Tibial artery (tissue), 4 donors: Measurements from ENCODE around the gene ZDHHC21.
"Not testable (repeated sequence)": the region's sequence is repeated elsewhere in the genome, so short reads cannot be mapped to it uniquely, and the experiment has no call there.

ENCODE experiments used
- DNase-seq, 2 donors: peaks; one replicate each; pipeline ENCODE4 v3.0.0-alpha.2; 2019
- H3K27ac ChIP-seq, 2 donors: fragments of 200-600 bp; sonication (generic) in 1 of 2; 1 replicate in 1 of 2; 2 replicates in 1 of 2; pipeline ENCODE4 v1.5.1; 2018 to 2019; ENCODE audit warnings: mild to moderate bottlenecking in 1 of 2
- H3K27me3 ChIP-seq, 2 donors: fragments of 200-600 bp; sonication (generic) in 1 of 2; one replicate each; pipeline versions ENCODE4 v1.5.1 to v1.6.0; 2016 to 2019
- H3K36me3 ChIP-seq, 3 donors: fragments of 200-600 bp; sonication (generic) in 2 of 3; one replicate each; pipeline ENCODE4 v1.5.1; 2016 to 2019; ENCODE audit warnings: mild to moderate bottlenecking in 2 of 3
- H3K4me1 ChIP-seq, 4 donors: fragments of 200-600 bp; sonication (generic) in 2 of 4; 1 replicate in 3 of 4; 2 replicates in 1 of 4; pipeline ENCODE4 v1.5.1; 2016 to 2019
- H3K4me3 ChIP-seq, 2 donors: fragments of 200-600 bp; sonication (generic) in 1 of 2; 1 replicate in 1 of 2; 2 replicates in 1 of 2; pipeline ENCODE4 v1.5.1; 2018 to 2019; ENCODE audit warnings: mild to moderate bottlenecking in 2 of 2
- H3K9me3 ChIP-seq, 3 donors: fragments of 200-600 bp; sonication (generic) in 1 of 3; one replicate each; pipeline ENCODE4 v1.5.1; 2016 to 2019
- intact Hi-C: fragments of 100-400 bp; cut with DNase I; formaldehyde crosslinking; loops from one replicate; pipeline ENCODE4 v1.15.0; 2023; ENCODE audit warnings: low total_unique reads
- TF ChIP-seq, protein P1 (sequence below), 2 experiments: fragments of 200-600 bp in 1 of 2; fragments of 450-650 bp in 1 of 2; IDR thresholded peaks; one replicate each; pipeline ENCODE4 v1.5.1; 2017 to 2019; ENCODE audit warnings: antibody characterized with exemption in 2 of 2, mild to moderate bottlenecking in 1 of 2, moderate library complexity in 1 of 2

ZDHHC21 gene

DNA sequence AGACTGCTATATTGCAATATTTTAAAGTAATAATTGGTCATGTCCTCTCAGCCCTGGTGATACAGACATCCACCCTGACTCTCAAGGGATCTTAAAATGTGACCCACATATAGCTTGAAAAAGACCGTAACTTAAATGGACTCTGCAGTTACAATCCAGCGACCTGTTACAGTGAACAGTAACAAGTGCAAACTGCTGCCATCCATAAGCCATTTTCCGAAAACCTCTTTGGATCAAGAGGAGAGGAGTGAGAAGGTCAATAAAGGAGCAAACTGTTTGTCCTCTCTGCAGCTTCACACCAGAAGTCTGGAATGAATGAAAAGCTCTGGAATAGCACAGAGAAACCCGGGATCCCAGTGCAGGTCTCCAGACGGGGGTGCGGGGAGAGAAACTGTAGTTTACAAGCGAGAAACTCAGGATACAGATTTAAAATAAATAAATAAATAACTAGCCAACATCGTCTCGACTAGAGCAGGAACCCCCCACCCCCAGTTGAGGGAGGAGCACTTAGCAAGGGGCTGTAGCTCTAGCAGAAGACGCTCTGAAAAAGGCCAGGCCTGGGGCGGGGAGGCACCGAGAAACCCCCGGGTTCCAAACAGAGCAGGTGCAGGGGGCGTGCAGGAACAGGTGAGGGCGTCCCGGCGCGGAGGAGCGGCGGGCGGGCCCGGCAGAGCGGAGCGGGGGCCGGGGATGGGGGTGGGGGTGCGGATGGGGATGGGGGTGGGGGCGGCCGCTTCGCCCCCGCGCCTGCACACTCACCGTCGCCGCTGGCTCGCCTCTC lies 572 bp downstream of the ZDHHC21 start:
- TF ChIP-seq, protein P1, sequence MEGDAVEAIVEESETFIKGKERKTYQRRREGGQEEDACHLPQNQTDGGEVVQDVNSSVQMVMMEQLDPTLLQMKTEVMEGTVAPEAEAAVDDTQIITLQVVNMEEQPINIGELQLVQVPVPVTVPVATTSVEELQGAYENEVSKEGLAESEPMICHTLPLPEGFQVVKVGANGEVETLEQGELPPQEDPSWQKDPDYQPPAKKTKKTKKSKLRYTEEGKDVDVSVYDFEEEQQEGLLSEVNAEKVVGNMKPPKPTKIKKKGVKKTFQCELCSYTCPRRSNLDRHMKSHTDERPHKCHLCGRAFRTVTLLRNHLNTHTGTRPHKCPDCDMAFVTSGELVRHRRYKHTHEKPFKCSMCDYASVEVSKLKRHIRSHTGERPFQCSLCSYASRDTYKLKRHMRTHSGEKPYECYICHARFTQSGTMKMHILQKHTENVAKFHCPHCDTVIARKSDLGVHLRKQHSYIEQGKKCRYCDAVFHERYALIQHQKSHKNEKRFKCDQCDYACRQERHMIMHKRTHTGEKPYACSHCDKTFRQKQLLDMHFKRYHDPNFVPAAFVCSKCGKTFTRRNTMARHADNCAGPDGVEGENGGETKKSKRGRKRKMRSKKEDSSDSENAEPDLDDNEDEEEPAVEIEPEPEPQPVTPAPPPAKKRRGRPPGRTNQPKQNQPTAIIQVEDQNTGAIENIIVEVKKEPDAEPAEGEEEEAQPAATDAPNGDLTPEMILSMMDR (IDR thresholded peaks at IDR 0.05) = no peak
- peak overlapping the region; percentile 71 to 74 for H3K27ac ChIP-seq
- intact Hi-C loops = no loop called here
- peaks cover 0 to 24% (median 13%) of the 10 kb centered on the region in 4 donors for H3K4me1 ChIP-seq
- H3K9me3 ChIP-seq = no peaks in the 10 kb centered on the region
- DNase-seq = no peak
- peak overlapping the region; percentile 72 to 92 for H3K4me3 ChIP-seq
- no peaks in the 10 kb centered on the region for H3K27me3 ChIP-seq
- peaks cover 0 to 20% (median 13%) of the 10 kb centered on the region in 3 donors for H3K36me3 ChIP-seq

- TF ChIP-seq, protein P1 (IDR thresholded peaks at IDR 0.05) = no peak
- H3K9me3 ChIP-seq = no peaks in the 10 kb centered on the region
- intact Hi-C loops = no loop called here
- peaks cover 0 to 28% (median 15%) of the 10 kb centered on the region in 4 donors for H3K4me1 ChIP-seq
- no peaks in the 10 kb centered on the region for H3K27me3 ChIP-seq
- H3K36me3 ChIP-seq = peaks cover 0 to 20% (median 13%) of the 10 kb centered on the region in 3 donors
- H3K27ac ChIP-seq = no peak overlapping the region
- no peak overlapping the region for H3K4me3 ChIP-seq
- DNase-seq = no peak
Measured at GRCh38 chr9:14690948-14691730, 2.1 kb downstream of the ZDHHC21 start.

DNA sequence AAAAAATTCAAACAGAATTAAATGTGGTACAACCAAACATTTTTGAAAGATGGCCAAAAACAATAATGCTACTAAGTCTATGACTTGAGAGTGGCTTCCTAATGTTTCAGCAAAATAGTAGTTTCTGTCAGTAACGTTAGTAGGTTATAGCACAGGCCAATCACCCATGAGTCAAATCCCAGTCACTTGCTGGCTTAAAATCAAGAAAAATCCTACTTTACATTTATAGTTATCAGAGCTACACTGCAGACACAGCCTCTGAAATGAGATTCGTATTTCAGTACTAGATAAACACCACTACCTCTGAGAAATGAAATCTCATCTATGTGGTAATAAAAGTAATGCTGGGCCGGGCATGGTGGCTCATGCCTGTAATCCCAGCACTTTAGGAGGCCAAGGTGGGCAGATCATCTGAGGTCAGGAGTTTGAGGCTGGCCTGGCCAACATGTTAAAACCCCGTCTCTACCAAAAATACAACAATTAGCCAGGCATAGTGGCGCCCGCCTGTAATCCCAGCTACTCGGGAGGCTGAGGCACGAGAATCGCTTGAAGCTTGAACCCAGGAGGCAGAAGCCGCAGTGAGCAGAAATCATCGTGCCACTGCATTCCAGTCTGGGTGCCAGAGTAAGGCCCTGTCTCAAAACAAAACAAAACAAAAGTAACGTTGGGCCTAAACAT lies 6.1 kb downstream of the ZDHHC21 start:
- Histone ChIP-seq H3K27ac (peak overlapping the region in 1 of 2 donors; percentile 5), H3K36me3 (peaks cover 3 to 20% (median 13%) of the 10 kb centered on the region in 3 donors), H3K4me3 (no peak overlapping the region), H3K27me3 (no peaks in the 10 kb centered on the region), H3K4me1 (peaks cover 0 to 24% (median 8%) of the 10 kb centered on the region in 4 donors), H3K9me3 (no peaks in the 10 kb centered on the region)
- TF ChIP-seq, protein P1 (IDR thresholded peaks at IDR 0.05) = no peak
- intact Hi-C loops = no loop called here
- no peak for DNase-seq

GRCh38 chr9:14686168-14686567 lies 7.1 kb downstream of the ZDHHC21 start:
- Histone ChIP-seq H3K27me3 (no peaks in the 10 kb centered on the region), H3K4me1 (peaks cover 0 to 14% (median 2%) of the 10 kb centered on the region in 4 donors), H3K27ac (no peak overlapping the region), H3K9me3 (no peaks in the 10 kb centered on the region), H3K36me3 (peaks cover 3 to 20% (median 13%) of the 10 kb centered on the region in 3 donors), H3K4me3 (no peak overlapping the region)
- intact Hi-C loops = no loop called here
- TF ChIP-seq, protein P1 (IDR thresholded peaks at IDR 0.05) = no peak
- no peak for DNase-seq

GRCh38 chr9:14682616-14683015 lies 10.6 kb downstream of the ZDHHC21 start:
- intact Hi-C loops, H3K9me3 ChIP-seq, H3K27me3 ChIP-seq, DNase-seq, H3K4me3 ChIP-seq, H3K27ac ChIP-seq, H3K4me1 ChIP-seq: not testable (repeated sequence)
- H3K36me3 ChIP-seq = peaks cover 0 to 10% (median 0%) of the 10 kb centered on the region in 3 donors
